K562 (cell line): ENCODE measurements around the gene HAPLN2. TPM values are rescaled to one million over a fixed set of nuclear protein-coding genes. Genes with fewer than 3 reads are reported as not detected.

ENCODE experiments used
- BHLHE40 ChIP-seq: IDR thresholded peaks from 2 replicates; pipeline ENCODE4 v1.6.1; 2011; ENCODE audit warnings: low read length, improper control_type of control experiment
- EWSR1 ChIP-seq: fragments of 450-650 bp; IDR thresholded peaks from 2 replicates; pipeline ENCODE4 v1.6.1; 2018; ENCODE audit warnings: borderline replicate concordance, mild to moderate bottlenecking, low read depth, moderate library complexity; ENCODE audit not compliant: partially characterized antibody
- FOXK2 ChIP-seq, 2 experiments: fragments of 450-650 bp; IDR thresholded peaks in 1 of 2; conservative IDR thresholded peaks in 1 of 2; 2 replicates each; pipeline ENCODE4 v1.6.1; 2016; ENCODE audit warnings: low read depth in 2 of 2, mild to moderate bottlenecking in 1 of 2
- FOXM1 ChIP-seq, 2 experiments: fragments of 450-650 bp in 1 of 2; sonication (generic) in 1 of 2; formaldehyde crosslinking in 1 of 2; IDR thresholded peaks; 2 replicates each; pipeline versions ENCODE4 v1.6.1 to v1.9.0; 2017 to 2022; ENCODE audit warnings: low read depth in 2 of 2, mild to moderate bottlenecking in 2 of 2, missing genetic modification reagents in 1 of 2, moderate library complexity in 1 of 2
- HDGF ChIP-seq: fragments of 450-650 bp; IDR thresholded peaks from 2 replicates; pipeline ENCODE4 v1.6.1; 2016
- KLF10 ChIP-seq: fragments of 250-450 bp; sonication (Bioruptor Pico); IDR thresholded peaks from 2 replicates; pipeline ENCODE4 v1.6.1; 2021; ENCODE audit warnings: matching md5 sums
- NR1H2 ChIP-seq: sonication (generic); formaldehyde crosslinking; IDR thresholded peaks from 2 replicates; pipeline ENCODE4 v1.4.0; 2020; ENCODE audit warnings: mild to moderate bottlenecking, missing genetic modification reagents
- RCOR1 ChIP-seq, 2 experiments: IDR thresholded peaks; 2 replicates each; pipeline ENCODE4 v1.6.1; 2012; ENCODE audit warnings: low read depth in 2 of 2, low read length in 2 of 2, borderline replicate concordance in 1 of 2, improper control_type of control experiment in 1 of 2
- SMAD4 ChIP-seq: fragments of 250-450 bp; sonication (Bioruptor Pico); conservative IDR thresholded peaks from 2 replicates; pipeline ENCODE4 v1.8.0; 2021; ENCODE audit warnings: inconsistent platforms, mild to moderate bottlenecking, moderate library complexity
- SRSF9 ChIP-seq: fragments of 200-400 bp; formaldehyde crosslinking; IDR thresholded peaks from 2 replicates; pipeline ENCODE4 v1.6.1; 2017; ENCODE audit warnings: low read depth, low read length, borderline replicate concordance
- TAL1 ChIP-seq: fragments of 450-650 bp; IDR thresholded peaks from 2 replicates; pipeline ENCODE4 v1.6.1; 2016; ENCODE audit warnings: mild to moderate bottlenecking
- TRIM24 ChIP-seq, 2 experiments: fragments of 450-650 bp; IDR thresholded peaks; 2 replicates each; pipeline ENCODE4 v1.6.1; 2016
- ZFX ChIP-seq: sonication (generic); formaldehyde crosslinking; IDR thresholded peaks from 2 replicates; pipeline ENCODE4 v1.8.0; 2022; ENCODE audit warnings: mild to moderate bottlenecking, missing genetic modification reagents, moderate library complexity
- ZNF12 ChIP-seq: sonication (generic); formaldehyde crosslinking; IDR thresholded peaks from 2 replicates; pipeline ENCODE4 v1.4.0; 2020; ENCODE audit warnings: mild to moderate bottlenecking, missing genetic modification reagents
- ZNF217 ChIP-seq: sonication (generic); formaldehyde crosslinking; IDR thresholded peaks from 2 replicates; pipeline ENCODE4 v1.8.0; 2022; ENCODE audit warnings: mild to moderate bottlenecking, missing genetic modification reagents
- ZNF561 ChIP-seq: fragments of 450-650 bp; formaldehyde crosslinking; conservative IDR thresholded peaks from 2 replicates; pipeline ENCODE4 v1.4.0; 2020; ENCODE audit warnings: mild to moderate bottlenecking, moderate library complexity
- polyA plus RNA-seq, 8 experiments: library from polyadenylated mRNA; depleted of rRNA in 4 of 8; stranded (reverse) in 5 of 8; unstranded in 3 of 8; fragments of >200 nt; fragmentation: Nextera tagmentation in 2 of 8; fragmentation: Illumina TruSeq in 1 of 8; extraction: Ambion mirVana in 2 of 8; extraction: Trizol in 1 of 8; gene quantifications; 2 replicates each; pipeline versions ENCODE4 v1.2.1 to v1.2.3, GENCODE V29; 2011 to 2014; ENCODE audit warnings: inconsistent platforms in 1 of 8, missing spikeins in 1 of 8
- total RNA-seq, 7 experiments: library from RNA; depleted of rRNA in 6 of 7; stranded (reverse); fragments of >200 nt in 6 of 7; fragmentation: Illumina TruSeq in 2 of 7; extraction: Trizol in 2 of 7; gene quantifications; 2 replicates each; pipeline versions ENCODE4 v1.2.1 to v1.2.3, GENCODE V29; 2011 to 2021; ENCODE audit warnings: low replicate concordance in 1 of 7
- TF ChIP-seq, protein P1 (sequence below): fragments of 200-800 bp; sonication (Bioruptor generic); IDR thresholded peaks from 2 replicates; pipeline ENCODE4 v1.6.1; 2017; ENCODE audit warnings: missing genetic modification characterization, missing compliant biosample characterization
- TF ChIP-seq, protein P2 (sequence below): sonication (generic); formaldehyde crosslinking; IDR thresholded peaks from 2 replicates; pipeline ENCODE4 v1.8.0; 2023; ENCODE audit warnings: mild to moderate bottlenecking, missing genetic modification reagents
- TF ChIP-seq, protein P3 (sequence below), 3 experiments: fragments of 200-800 bp in 1 of 3; fragments of 250-450 bp in 1 of 3; fragments of 450-650 bp in 1 of 3; sonication (Bioruptor Pico) in 1 of 3; sonication (Bioruptor generic) in 1 of 3; formaldehyde crosslinking in 1 of 3; IDR thresholded peaks; 2 replicates each; pipeline versions ENCODE4 v1.6.1 to v1.8.0; 2016 to 2022; ENCODE audit warnings: mild to moderate bottlenecking in 2 of 3, missing genetic modification characterization in 2 of 3, missing compliant biosample characterization in 1 of 3, moderate library complexity in 1 of 3

The HAPLN2 gene
- total and polyA plus RNA-seq, 9 of the 15 experiments (the other 6 are each of a cell fraction or from before 2014, with no cell fraction given): 0.14 to 5.2 (median 3.8) TPM; not detected in 4

DNA sequence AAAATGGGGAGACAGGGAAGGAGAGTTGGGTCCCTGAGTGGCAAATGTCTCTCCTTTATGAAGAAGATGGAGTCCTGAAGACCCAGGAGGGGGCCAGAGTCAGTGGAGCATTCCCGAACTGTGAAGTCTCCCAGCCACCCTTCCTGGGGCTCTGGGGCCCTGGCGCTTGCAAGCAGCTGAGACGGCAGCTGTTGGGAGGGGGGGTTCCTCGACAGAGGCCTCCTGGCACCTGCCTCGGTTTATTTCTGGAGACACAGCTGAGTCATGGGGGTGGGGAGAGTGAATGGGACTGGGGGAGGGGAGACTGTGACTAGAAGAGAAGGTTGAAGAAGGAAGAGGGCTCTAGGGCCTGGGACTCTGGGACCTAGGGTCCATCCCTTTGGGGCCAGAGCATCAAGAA is 44.0 kb downstream of the HAPLN2 start (continued):
- TF ChIP-seq FOXM1 (IDR thresholded peaks at IDR 0.05; ENCODE audit: low read depth): no peak
- no peak for TF ChIP-seq FOXM1 (CRISPR knock-in tag; IDR thresholded peaks at IDR 0.05; ENCODE audit: low read depth)
- no peak for TF ChIP-seq HDGF
- TF ChIP-seq FOXK2 (conservative IDR thresholded peaks at IDR 0.05 in 1 of 2, IDR thresholded peaks at IDR 0.05 in 1 of 2; ENCODE audit: low read depth in 2 of 2): peak in 1 of 2 experiments; percentile 33; a peak in 1 of 4 replicates
- no peak for TF ChIP-seq KLF10 (CRISPR knock-in tag)
- TF ChIP-seq ZNF12 (CRISPR knock-in tag): no peak
- no peak for TF ChIP-seq ZFX (CRISPR knock-in tag)
- TF ChIP-seq RCOR1 (IDR thresholded peaks at IDR 0.05; ENCODE audit: borderline replicate concordance in 1 of 2, low read depth in 2 of 2, low read length in 2 of 2): no peak
- TF ChIP-seq SRSF9: no peak
- peak in 1 of 2 experiments; percentile 30; a peak in 1 of 4 replicates for TF ChIP-seq TRIM24 (IDR thresholded peaks at IDR 0.05)
- TF ChIP-seq, protein P1, sequence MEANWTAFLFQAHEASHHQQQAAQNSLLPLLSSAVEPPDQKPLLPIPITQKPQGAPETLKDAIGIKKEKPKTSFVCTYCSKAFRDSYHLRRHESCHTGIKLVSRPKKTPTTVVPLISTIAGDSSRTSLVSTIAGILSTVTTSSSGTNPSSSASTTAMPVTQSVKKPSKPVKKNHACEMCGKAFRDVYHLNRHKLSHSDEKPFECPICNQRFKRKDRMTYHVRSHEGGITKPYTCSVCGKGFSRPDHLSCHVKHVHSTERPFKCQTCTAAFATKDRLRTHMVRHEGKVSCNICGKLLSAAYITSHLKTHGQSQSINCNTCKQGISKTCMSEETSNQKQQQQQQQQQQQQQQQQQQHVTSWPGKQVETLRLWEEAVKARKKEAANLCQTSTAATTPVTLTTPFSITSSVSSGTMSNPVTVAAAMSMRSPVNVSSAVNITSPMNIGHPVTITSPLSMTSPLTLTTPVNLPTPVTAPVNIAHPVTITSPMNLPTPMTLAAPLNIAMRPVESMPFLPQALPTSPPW (CRISPR knock-in tag): peak; percentile 61
- TF ChIP-seq NR1H2 (CRISPR knock-in tag): no peak
- no peak for TF ChIP-seq EWSR1
- TF ChIP-seq, protein P2, sequence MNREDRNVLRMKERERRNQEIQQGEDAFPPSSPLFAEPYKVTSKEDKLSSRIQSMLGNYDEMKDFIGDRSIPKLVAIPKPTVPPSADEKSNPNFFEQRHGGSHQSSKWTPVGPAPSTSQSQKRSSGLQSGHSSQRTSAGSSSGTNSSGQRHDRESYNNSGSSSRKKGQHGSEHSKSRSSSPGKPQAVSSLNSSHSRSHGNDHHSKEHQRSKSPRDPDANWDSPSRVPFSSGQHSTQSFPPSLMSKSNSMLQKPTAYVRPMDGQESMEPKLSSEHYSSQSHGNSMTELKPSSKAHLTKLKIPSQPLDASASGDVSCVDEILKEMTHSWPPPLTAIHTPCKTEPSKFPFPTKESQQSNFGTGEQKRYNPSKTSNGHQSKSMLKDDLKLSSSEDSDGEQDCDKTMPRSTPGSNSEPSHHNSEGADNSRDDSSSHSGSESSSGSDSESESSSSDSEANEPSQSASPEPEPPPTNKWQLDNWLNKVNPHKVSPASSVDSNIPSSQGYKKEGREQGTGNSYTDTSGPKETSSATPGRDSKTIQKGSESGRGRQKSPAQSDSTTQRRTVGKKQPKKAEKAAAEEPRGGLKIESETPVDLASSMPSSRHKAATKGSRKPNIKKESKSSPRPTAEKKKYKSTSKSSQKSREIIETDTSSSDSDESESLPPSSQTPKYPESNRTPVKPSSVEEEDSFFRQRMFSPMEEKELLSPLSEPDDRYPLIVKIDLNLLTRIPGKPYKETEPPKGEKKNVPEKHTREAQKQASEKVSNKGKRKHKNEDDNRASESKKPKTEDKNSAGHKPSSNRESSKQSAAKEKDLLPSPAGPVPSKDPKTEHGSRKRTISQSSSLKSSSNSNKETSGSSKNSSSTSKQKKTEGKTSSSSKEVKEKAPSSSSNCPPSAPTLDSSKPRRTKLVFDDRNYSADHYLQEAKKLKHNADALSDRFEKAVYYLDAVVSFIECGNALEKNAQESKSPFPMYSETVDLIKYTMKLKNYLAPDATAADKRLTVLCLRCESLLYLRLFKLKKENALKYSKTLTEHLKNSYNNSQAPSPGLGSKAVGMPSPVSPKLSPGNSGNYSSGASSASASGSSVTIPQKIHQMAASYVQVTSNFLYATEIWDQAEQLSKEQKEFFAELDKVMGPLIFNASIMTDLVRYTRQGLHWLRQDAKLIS (CRISPR knock-in tag): no peak
- TF ChIP-seq, protein P3, sequence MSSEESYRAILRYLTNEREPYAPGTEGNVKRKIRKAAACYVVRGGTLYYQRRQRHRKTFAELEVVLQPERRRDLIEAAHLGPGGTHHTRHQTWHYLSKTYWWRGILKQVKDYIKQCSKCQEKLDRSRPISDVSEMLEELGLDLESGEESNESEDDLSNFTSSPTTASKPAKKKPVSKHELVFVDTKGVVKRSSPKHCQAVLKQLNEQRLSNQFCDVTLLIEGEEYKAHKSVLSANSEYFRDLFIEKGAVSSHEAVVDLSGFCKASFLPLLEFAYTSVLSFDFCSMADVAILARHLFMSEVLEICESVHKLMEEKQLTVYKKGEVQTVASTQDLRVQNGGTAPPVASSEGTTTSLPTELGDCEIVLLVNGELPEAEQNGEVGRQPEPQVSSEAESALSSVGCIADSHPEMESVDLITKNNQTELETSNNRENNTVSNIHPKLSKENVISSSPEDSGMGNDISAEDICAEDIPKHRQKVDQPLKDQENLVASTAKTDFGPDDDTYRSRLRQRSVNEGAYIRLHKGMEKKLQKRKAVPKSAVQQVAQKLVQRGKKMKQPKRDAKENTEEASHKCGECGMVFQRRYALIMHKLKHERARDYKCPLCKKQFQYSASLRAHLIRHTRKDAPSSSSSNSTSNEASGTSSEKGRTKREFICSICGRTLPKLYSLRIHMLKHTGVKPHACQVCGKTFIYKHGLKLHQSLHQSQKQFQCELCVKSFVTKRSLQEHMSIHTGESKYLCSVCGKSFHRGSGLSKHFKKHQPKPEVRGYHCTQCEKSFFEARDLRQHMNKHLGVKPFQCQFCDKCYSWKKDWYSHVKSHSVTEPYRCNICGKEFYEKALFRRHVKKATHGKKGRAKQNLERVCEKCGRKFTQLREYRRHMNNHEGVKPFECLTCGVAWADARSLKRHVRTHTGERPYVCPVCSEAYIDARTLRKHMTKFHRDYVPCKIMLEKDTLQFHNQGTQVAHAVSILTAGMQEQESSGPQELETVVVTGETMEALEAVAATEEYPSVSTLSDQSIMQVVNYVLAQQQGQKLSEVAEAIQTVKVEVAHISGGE (CRISPR knock-in tag; IDR thresholded peaks at IDR 0.05): peak in 1 of 3 experiments; percentile 37; a peak in 1 of 6 replicates
- 0 out of 2 replicates have a peak, but pooled peaks have one; percentile 23 for TF ChIP-seq SMAD4 (CRISPR knock-in tag)
- 0 out of 2 replicates have a peak, but pooled peaks have one; percentile 7 for TF ChIP-seq TAL1
- no peak for TF ChIP-seq ZNF561 (CRISPR knock-in tag)
- TF ChIP-seq ZNF217 (CRISPR knock-in tag): no peak
- peak; percentile 46; the same call in 1 of the 2 replicates for TF ChIP-seq BHLHE40
